GM12874 (cell line): ENCODE data around the gene ERVV-1.

ENCODE experiments used
- TF ChIP-seq, protein P1 (sequence below): IDR thresholded peaks from 2 replicates; pipeline ENCODE4 v1.5.1; 2011; ENCODE audit warnings: low read depth, mild to moderate bottlenecking, control low read depth, low read length, moderate library complexity; ENCODE audit not compliant: insufficient read depth

ERVV-1 gene

DNA sequence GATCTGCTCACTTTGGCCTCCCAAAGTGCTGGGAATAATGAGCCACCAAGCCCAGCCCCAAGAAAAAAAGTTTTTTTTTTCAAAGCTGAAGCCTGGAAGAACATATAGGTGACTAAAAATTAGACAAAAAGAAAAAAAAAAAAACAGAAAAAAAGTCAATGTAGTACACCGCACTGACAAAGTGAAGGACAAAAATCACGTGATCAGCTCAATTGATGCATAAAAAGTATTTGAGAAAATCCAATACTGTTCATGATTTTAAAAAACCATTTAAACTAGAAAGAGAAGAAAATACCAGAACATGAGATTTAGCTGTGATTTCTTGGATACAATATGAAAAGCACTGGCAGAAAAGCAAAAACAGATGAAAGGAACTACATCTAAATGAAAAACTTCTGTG, 20.3 kb downstream of the ERVV-1 start:
- TF ChIP-seq, protein P1, sequence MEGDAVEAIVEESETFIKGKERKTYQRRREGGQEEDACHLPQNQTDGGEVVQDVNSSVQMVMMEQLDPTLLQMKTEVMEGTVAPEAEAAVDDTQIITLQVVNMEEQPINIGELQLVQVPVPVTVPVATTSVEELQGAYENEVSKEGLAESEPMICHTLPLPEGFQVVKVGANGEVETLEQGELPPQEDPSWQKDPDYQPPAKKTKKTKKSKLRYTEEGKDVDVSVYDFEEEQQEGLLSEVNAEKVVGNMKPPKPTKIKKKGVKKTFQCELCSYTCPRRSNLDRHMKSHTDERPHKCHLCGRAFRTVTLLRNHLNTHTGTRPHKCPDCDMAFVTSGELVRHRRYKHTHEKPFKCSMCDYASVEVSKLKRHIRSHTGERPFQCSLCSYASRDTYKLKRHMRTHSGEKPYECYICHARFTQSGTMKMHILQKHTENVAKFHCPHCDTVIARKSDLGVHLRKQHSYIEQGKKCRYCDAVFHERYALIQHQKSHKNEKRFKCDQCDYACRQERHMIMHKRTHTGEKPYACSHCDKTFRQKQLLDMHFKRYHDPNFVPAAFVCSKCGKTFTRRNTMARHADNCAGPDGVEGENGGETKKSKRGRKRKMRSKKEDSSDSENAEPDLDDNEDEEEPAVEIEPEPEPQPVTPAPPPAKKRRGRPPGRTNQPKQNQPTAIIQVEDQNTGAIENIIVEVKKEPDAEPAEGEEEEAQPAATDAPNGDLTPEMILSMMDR = no peak

DNA sequence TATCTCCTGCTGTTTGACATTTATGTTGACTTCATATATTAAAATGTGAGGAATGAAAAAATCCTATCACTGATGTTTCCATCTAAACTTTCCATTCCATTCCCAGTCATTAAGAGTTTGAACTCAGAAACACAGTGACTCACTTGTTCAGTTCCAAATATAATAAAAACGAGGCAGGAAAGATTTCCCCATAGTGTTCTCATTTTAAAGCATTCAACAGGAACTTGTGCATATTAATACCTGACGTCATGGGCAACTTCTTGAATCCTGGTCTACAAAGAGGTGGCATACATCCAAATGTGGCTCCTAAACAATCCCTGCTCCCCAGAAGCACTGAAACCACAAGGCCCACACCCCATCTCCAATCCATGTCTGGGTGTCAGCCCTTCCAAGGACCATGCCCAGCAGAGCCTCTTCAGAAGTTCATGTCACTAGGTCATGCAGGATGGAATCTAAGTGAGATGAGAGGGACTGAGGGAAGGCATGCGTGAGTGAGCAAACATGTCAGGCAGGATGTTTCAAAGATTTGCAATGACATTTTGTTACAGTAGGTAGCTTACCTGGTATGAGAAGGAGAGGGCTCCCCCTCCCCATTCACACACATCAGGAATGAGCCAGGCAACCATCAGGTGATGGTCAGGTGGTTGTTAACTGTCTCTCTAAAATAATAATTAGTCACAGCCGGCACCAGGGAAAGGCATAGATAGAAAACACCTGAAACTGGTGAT, 21.4 kb downstream of the ERVV-1 start:
- TF ChIP-seq, protein P1 = no peak

DNA sequence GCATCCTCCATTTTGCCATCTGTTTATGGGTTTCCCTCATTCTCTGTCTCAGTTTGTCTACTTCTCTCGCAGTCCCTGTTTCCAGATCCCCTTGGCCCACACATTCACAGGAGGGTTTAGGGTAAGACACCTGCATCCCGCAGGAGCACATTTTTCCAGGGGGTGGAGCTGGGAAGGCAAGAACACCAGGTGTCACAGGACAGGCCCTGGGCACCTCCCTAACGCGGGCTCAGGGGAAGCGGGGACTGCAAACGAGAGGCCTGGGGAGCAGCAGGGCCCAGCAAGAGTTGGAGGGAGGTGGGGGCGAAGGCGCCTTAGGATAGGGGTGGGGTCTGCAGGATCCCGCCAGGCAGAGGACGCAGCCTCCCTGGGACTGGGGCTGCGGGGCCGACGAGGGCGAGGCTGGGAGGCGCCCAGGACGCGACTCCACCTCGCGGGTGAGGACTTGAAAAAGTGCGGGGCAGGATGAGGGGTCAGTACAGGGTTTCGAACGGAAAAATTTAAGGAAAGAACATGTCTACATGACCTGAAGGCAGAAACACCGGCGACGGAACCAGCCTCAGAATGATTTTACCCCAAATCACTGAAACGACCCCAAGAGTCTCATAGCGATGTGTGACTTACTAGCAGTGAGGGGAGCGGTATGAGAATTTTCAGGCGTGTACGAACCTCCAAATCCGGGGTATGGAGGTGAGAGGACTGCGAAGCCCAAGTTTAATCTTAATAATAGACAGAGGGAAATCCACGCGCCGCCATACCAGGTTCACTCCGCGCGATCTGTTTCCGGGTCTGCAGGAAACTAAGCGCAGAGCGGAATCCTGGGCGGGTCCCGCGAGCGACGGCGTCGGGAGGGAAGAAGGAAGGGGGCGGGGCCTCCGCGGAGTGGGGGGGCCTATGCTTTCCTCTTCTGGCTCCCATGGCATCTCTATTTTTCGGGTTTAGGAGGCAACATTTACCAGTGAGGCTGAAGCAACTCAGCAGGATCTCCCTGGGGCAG, 23.7 kb downstream of the ERVV-1 start:
- TF ChIP-seq, protein P1 = no peak

DNA sequence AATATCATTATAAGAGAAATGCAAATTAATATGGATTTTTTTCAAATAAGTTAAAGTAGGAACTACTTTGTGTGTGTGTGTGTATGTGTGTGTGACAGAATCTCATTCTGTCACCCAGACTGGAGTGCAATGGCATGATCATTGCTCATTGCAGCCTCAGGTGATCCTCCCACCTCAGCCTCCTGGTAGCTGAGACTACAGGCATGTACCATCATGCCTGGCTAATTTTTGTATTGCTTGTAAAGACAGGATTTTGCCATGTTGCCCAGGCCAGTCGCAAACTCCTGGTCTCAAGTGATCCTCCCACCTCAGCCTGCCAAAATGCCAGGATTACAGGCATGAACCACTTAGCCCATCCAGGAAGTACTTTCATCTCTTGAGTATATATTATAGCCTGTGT, 27.6 kb downstream of the ERVV-1 start:
- TF ChIP-seq, protein P1 = no peak

DNA sequence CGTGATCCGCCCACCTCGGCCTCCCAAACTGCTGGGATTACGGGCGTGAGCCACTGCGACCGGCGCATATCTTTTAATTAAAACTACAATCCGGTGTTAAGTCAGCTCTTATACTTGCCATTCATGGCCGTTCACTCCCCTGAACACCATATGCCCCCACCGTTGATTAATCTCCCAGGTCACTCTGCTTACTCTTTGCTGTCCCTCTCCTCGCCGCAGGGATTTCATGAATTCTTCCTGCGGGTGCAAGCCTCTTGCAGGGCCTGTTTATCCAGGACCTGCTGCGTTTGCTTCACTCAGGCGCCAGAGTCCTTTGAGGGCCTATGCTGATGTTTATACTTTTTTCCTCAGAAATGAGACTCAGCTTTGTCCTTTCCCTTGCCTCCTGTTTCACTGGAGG, 31.8 kb downstream of the ERVV-1 start:
- TF ChIP-seq, protein P1 = no peak

DNA sequence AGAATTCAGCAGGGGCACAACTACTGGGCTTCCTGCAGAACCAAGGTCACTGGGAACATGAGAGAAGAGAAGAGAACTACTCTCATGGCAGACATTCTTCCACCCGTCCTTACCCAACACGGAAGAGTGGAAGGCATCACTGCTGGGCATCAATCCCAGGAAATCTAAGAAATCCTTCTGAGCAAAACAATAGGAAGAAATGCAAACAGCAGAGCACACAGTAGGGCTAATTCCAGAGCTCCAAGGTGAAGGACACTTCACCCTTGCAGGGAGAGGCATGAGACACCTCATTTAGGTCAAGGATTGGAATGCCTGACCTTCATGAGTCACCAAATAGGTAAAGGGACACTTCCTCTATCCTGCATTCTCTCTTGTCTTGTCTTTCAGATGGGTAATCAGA, 33.7 kb downstream of the ERVV-1 start:
- TF ChIP-seq, protein P1 = no peak

DNA sequence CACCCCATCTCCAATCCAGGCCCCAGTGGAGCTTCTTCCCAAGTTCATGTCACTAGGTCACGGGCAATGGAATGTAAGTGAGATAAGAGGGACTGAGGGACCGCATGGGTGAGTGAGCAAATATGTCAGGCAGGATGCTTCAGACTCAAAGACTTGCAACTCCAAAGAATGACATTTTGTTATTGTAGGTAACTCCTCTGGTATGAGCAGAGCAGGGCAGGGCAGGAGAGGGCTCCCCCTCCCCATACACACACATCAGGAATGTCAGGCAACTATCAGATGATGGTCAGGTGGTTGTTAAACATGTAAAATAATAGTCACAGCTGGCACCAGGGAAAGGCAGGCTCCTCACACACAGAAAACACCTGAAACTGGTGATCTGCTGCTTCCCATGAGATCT, 41.4 kb downstream of the ERVV-1 start:
- TF ChIP-seq, protein P1 = no peak
